SKM-1 (cell line): ENCODE results near the gene PWWP2B.
A peak's percentile ranks its signal among the peaks of the same experiment; 100 is the strongest.

Experiments used
- DNase-seq: peaks from one replicate; lab custom pipeline; 2025; ENCODE audit not compliant: unreplicated experiment; lab: John Stamatoyannopoulos, UW

PWWP2B gene

GRCh38 chr10:132416566-132417256, 19.7 kb downstream of the PWWP2B start:
- no peak for DNase-seq

- DNase-seq = no peak
Measured at GRCh38 chr10:132417257-132417910, 20.4 kb downstream of the PWWP2B start.

GRCh38 chr10:132417957-132418441, 21.0 kb downstream of the PWWP2B start:
- DNase-seq = no peak

GRCh38 chr10:132418527-132419416, 21.8 kb downstream of the PWWP2B start:
- no peak for DNase-seq

- DNase-seq = peak; percentile 40
Measured at GRCh38 chr10:132419538-132420468, 22.8 kb downstream of the PWWP2B start.

DNA sequence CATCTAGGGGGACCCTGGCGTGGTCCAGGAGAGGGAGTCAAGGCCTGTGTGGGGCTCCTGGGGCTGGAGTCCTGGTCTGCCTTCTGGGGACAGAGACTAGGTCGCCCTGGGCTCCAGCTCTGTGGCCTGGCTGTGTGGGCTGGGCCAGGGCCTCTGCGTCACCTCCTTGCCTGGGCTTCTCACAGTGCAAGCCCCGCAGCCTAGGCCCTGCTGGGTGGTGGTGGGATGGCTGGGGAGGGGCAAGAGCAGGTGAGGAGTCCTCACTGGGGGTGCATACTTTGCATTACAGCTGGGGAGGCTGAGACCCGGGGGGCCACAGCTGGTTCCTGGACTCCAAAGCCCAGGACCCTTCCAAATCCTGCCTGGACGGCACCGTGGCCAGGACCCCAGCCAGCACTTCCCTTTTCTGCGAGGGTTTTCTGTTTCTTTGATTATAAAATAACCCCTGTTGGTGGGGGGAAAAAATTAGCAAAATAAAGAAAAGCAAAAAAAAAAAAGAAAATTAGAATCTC, 23.5 kb downstream of the PWWP2B start:
- DNase-seq = no peak

GRCh38 chr10:132420981-132421846, 24.2 kb downstream of the PWWP2B start:
- peak; percentile 70 for DNase-seq

DNA sequence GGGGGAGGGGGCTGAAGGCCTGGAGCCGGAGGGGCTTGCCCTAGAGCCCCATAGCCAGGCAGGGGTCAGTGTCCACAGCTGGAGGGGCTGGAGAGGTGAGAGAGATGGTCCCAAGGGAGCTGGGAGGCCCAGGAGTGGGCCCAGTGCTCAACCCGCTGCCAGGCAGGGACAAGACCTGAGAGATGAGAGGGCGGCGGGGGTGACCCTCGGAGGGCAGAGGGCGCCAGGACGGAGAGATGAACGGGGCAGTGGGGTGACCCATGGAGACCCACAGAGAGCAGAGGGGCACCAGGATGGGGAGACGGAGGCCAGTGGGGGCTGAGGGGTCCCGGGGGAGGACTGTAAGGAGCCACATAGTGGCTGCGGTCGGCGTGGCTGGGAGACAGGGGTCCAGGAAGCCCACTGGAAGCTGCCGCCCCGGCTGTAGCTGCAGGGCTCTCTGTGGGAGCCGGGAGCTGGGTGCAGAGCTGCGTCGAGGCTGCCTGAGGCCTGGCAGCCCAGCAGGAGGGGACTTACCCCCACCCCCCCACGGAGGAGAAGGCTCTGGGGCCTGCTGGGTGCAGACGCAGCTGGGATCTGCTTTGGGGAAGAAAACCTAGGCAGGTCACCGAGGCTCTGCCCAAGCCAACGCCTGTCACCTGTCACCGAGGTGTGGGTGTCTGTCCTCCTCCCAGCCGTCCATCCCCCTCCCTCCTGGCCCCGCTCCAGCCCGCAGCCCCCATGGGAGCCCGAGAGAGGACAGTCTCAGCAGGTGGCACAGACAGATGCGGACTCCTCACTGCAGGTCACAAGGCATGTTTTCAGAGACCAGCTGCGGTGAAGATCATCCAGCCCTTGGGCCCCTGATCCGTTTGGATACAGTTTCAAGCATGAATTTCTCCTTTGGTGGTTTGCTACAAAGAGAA, 25.1 kb downstream of the PWWP2B start:
- DNase-seq = no peak

DNA sequence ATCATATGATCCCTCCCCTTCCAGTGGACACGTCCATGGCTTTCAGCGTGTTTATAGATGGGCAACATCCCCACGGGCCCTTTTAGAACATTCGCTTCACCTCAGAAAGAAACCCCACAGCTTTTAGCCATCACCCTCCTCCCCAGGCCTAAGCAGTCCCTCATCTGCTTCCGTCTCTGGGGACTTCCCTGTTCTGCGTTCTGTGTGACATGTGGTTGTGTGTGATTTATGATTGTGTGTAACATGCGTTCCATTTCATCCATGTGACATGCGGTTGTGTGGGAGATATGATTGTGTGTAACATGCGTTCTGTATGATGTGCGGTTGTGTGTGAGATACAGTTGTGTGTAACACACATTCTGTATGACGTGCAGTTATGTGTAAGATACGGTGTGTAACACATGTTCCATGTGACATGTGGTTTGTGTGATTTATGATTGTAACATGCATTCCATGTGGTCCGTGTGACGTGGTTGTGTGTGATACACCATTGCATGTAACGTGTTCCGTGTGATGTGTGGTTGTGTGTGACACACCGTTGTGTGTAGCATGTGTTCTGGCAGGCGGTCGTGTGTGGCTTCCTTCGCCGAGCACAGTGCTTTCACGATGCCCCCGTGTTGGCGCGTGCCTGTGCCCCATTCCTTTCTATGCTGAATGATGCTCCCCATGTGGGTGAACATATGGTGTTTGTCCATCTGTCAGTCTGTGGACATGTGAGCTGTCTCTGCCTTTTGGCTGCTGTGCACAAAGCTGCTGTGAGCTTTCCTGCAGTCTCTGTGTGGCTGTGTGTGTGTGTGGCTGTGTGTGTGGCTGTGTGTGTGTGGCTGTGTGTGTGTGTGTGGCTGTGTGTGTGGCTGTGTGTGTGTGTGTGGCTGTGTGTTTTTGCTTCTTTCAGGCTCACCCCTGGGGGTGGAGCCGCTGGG, 26.2 kb downstream of the PWWP2B start:
- peak; percentile 73 for DNase-seq

DNA sequence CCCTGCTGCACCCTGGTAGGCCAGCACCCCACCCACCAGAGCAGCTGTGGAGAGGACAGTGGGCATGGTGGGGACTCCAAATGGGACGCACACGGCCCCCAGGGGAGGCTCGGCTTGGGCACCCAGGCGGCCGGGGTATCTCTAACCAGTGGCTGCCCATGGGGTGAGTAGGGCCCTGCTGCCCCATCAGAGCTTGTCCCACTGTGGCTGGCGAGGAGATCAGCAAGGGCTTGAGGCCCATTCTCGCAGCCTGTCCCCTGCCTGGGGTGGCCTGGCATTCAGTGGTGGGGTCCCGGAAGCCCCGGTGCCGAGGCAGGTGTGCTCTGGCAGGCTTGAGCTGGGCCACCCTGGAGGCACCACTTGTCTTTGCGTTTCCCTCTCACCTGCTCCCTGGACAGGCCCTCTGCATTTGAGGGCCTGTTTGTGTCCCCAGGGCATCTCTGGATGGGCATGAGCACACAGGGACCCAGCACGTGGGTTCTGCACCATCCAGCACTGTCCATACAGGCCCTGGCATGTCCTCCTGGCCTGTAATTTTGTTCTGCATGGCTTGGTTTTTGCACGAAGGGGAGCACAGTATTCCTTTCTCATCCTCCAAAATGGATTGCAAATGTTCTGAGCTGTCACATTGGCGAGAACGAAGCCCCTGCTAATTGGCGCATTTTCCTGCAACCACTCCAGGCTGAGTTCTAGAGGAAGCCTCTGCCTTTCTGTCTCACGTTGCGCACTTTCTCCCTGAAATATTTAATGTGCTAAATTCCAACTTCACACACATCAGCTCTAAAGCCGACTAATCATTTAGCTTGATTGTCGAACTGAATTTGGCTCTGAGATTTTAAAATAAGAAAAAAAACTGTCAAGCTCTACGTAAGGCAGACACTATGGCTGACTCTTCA, 27.2 kb downstream of the PWWP2B start:
- no peak for DNase-seq

GRCh38 chr10:132425029-132425756, 28.2 kb downstream of the PWWP2B start:
- DNase-seq = no peak

DNA sequence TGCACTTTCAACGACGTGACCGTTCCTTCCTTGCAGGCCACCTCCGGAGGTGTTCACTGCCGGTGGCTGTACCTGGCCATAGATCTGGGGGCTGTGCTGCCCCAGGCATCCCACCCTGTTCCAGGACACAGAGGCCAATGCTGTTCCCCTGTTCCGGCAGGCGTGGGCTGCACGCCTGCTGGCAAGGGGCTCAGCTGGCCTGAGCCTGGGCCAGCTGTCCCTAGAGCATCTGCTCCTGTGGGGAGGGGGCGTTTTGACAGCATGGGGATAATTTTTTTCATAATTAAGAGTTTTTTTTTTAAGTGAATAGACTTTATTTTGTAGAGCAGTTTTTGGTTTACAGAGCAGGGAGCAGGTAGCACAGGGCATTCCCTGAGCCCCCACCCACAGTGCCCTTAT, 28.8 kb downstream of the PWWP2B start:
- DNase-seq = no peak

DNA sequence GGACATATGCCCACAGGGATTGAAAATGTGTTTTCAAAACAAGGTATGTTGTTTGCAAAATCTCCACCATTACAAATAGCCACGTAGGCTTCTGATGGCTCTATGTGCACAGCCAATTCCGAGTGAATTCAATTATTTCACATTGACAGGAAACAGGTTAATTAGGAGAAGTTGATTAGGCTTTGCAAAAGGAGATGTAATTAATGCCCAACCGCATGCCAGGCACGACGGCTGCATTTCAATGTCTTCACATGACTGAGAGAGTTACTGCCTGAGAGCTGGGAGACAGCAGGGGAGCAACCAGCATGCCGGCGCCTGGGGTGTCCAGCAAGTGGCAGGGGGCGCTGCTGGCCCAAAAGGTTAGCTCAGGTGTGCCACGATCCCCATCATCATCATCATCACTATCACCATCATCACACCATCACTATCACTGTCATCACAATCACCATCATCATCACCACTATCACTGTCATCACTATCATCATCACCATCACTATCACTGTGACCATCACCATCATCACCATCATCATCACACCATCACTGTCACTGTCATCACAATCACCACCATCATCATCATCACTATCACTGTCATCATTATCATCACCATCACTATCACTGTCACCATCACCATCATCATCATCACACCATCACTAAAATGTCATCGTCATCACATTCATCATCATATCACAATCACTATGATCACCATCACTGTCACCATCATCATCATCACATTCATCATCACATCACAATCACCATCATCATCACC, 30.2 kb downstream of the PWWP2B start:
- no peak for DNase-seq

DNA sequence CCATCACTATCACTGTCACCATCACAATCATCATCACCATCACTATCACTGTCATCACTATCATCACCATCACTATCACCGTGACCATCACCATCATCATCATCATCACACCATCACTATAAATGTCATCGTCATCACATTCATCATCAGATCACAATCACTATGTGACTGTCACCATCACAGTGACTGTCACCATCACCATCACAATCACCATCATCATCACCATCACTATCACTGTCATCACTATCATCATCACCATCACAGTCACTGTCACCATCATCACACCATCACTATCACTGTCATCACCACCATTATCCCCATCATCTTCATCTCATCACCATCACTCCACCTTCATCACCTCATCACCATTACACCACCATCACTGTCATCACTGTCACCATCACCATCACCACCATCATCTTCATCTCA, 31.0 kb downstream of the PWWP2B start:
- DNase-seq = no peak

DNA sequence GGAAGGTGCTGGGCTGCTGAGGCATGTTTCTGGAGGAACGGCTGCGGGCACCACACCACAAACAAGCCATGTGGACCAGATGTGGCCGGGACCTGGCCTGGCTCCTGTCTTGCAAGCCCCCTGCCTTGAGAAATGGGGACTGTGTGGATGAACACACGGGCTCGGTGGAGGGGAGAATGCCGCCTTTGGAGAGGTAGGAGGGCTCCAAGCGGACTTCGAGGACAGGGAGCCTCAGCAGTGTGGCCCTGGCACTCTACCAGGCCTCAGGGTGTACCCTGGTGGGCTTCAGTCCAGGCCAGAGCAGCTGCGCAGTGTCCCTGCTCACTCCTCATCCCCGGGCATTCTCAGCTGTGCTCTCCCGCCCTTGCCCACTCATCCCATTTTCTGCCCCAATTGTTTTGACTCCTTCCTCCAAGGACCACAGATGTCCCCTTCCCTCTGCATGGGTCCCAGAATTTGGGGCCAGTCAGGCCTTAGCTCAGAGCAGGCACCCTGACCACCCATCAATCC, 31.5 kb downstream of the PWWP2B start:
- no peak for DNase-seq
